D721Med (cell line): ENCODE data around the gene ST3GAL5.

Experiments used
- DNase-seq: peaks from one replicate; pipeline ENCODE4 v3.0.0; 2011; ENCODE audit warnings: low spot score; ENCODE audit not compliant: insufficient read length
- FAIRE-seq: peaks from 2 replicates; lab custom pipeline; 2011; peaks lifted over from hg19 to GRCh38; lab: Jason Lieb, UNC
- CTCF ChIP-seq: IDR thresholded peaks from 2 replicates; pipeline ENCODE4 v1.5.1; 2012; ENCODE audit warnings: mild to moderate bottlenecking, control low read depth; ENCODE audit not compliant: insufficient read depth; ENCODE audit errors: missing control alignments

The ST3GAL5 gene

GRCh38 chr2:85796341-85797262, 92.2 kb downstream of the ST3GAL5 start:
- no peak for FAIRE-seq
- no peak for DNase-seq
- TF ChIP-seq CTCF, result no peak

- no peak for FAIRE-seq
- no peak for DNase-seq
- TF ChIP-seq CTCF, result no peak
Observed at GRCh38 chr2:85796046-85796340, 92.8 kb downstream of the ST3GAL5 start.

GRCh38 chr2:85795331-85796045, 93.3 kb downstream of the ST3GAL5 start:
- FAIRE-seq (no peak), DNase-seq (no peak)
- no peak for TF ChIP-seq CTCF

- TF ChIP-seq CTCF, result no peak
- DNase-seq, result no peak
- FAIRE-seq, result no peak
Observed at GRCh38 chr2:85794491-85795121, 94.2 kb downstream of the ST3GAL5 start.

- no peak for TF ChIP-seq CTCF
- FAIRE-seq, result no peak
- no peak for DNase-seq
Observed at GRCh38 chr2:85794038-85794441, 94.8 kb downstream of the ST3GAL5 start.

- DNase-seq (no peak), FAIRE-seq (no peak)
- TF ChIP-seq CTCF, result no peak
Observed at GRCh38 chr2:85793584-85793983, 95.2 kb downstream of the ST3GAL5 start.
